CD8-positive, alpha-beta memory T cell (primary cell): Measurements from ENCODE around the gene GALNT10. TPM values are rescaled to one million over a fixed set of nuclear protein-coding genes. Genes with fewer than 3 reads are reported as not detected.

Experiments
- CTCF ChIA-PET: fragments of 350-600 bp; sonication (Branson Sonifier 250); formaldehyde crosslinking; loops from one replicate; lab custom pipeline; 2021; ENCODE audit warnings: antibody characterized with exemption; lab: Charles Lee
- POLR2A ChIA-PET: fragments of 350-600 bp; sonication (Branson Sonifier 250); formaldehyde crosslinking; loops from one replicate; lab custom pipeline; 2021; ENCODE audit warnings: antibody characterized with exemption; lab: Charles Lee
- DNase-seq, 5 donors: peaks; one replicate each; pipeline versions ENCODE4 v3.0.0 to v3.0.0-alpha.2; 2020 to 2022; ENCODE audit warnings: mixed read lengths in 1 of 5
- H3K27ac ChIP-seq: one replicate; pipeline ENCODE4 v1.7.0; 2013; ENCODE audit warnings: low read depth, mild to moderate bottlenecking, low read length, moderate library complexity
- H3K27me3 ChIP-seq: 2 replicates; pipeline ENCODE4 v1.7.0; 2013; ENCODE audit warnings: low read length, mild to moderate bottlenecking; ENCODE audit not compliant: insufficient read depth, poor library complexity, severe bottlenecking
- H3K36me3 ChIP-seq: 2 replicates; pipeline ENCODE4 v1.7.0; 2013; ENCODE audit warnings: mild to moderate bottlenecking, low read length, moderate library complexity; ENCODE audit not compliant: insufficient read depth
- H3K4me1 ChIP-seq: 2 replicates; pipeline ENCODE4 v1.7.0; 2013; ENCODE audit warnings: mild to moderate bottlenecking, low read length, moderate library complexity; ENCODE audit not compliant: insufficient read depth
- H3K4me3 ChIP-seq: 2 replicates; pipeline ENCODE4 v1.7.0; 2013; ENCODE audit warnings: mild to moderate bottlenecking, low read length
- H3K9me3 ChIP-seq: 2 replicates; pipeline ENCODE4 v1.7.0; 2013; ENCODE audit warnings: mild to moderate bottlenecking, low read length
- H3K27ac Mint-ChIP-seq, 8 donors: one replicate each; pipeline ENCODE4 v1.8.0; 2020 to 2021; ENCODE audit warnings: mixed read lengths in 8 of 8, mild to moderate bottlenecking in 6 of 8, inconsistent platforms in 3 of 8, moderate library complexity in 3 of 8
- H3K27me3 Mint-ChIP-seq, 2 donors: one replicate each; pipeline ENCODE4 v1.8.0; 2020 to 2021; ENCODE audit warnings: mixed read lengths in 2 of 2, mild to moderate bottlenecking in 1 of 2, moderate library complexity in 1 of 2
- H3K36me3 Mint-ChIP-seq, 3 donors: one replicate each; pipeline ENCODE4 v1.8.0; 2020 to 2021; ENCODE audit warnings: mixed read lengths in 3 of 3, inconsistent platforms in 1 of 3, mild to moderate bottlenecking in 1 of 3
- H3K4me1 Mint-ChIP-seq, 3 donors: one replicate each; pipeline ENCODE4 v1.8.0; 2020 to 2021; ENCODE audit warnings: mixed read lengths in 3 of 3, inconsistent platforms in 1 of 3, mild to moderate bottlenecking in 1 of 3
- H3K4me3 Mint-ChIP-seq, 7 donors: one replicate each; pipeline ENCODE4 v1.8.0; 2020 to 2021; ENCODE audit warnings: mixed read lengths in 7 of 7, mild to moderate bottlenecking in 6 of 7, moderate library complexity in 4 of 7, inconsistent platforms in 2 of 7
- H3K9me3 Mint-ChIP-seq, 5 donors: one replicate each; pipeline ENCODE4 v1.8.0; 2020 to 2022; ENCODE audit warnings: mixed read lengths in 5 of 5, mild to moderate bottlenecking in 3 of 5, moderate library complexity in 2 of 5, inconsistent platforms in 1 of 5
- polyA plus RNA-seq: library from polyadenylated mRNA; unstranded; fragments of 300-500 nt; fragmentation: Illumina TruSeq; gene quantifications from one replicate; pipeline ENCODE4 v1.2.3, GENCODE V29; 2021
- total RNA-seq, 2 experiments: library from RNA; stranded (reverse); gene quantifications; one replicate each; pipeline ENCODE4 v1.2.3, GENCODE V29; 2021

The GALNT10 gene
- total and polyA plus RNA-seq, 3 experiments from 2014 or later = 27.6 to 32.1 (median 28.0) TPM

DNA sequence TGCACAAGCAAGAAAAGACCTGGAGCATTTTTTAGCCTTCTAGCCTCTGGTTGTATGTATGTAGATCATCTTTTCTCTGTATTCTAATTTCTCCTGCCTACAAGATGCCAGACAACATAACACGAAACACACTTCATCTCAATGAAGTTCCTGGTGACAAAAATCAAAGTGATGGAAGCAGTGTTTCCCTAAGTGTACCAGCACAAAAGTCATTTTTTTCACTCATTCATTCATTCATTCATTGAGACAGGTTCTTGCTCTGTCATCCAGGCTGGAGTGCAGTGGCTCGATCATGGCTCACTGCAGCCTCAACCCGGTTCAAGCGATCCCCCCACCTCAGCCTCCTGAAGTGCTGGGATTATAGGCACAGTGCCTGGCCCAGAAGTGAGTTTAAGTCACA, 183.7 kb downstream of the GALNT10 start:
- H3K4me1 Mint-ChIP-seq = peaks cover 0 to 4% (median 0%) of the 10 kb centered on the region in 3 donors
- peaks cover 3 to 75% (median 28%) of the 10 kb centered on the region in 3 donors for H3K36me3 Mint-ChIP-seq
- Histone ChIP-seq H3K4me1 (no peaks in the 10 kb centered on the region), H3K9me3 (no peaks in the 10 kb centered on the region), H3K36me3 (no peaks in the 10 kb centered on the region), H3K27me3 (no peaks in the 10 kb centered on the region), H3K4me3 (no peak overlapping the region), H3K27ac (no peak overlapping the region)
- ChIA-PET POLR2A (no interaction called here), CTCF (no interaction called here)
- H3K27ac Mint-ChIP-seq = no peak overlapping the region
- no peaks in the 10 kb centered on the region for H3K27me3 Mint-ChIP-seq
- DNase-seq = no peak
- H3K4me3 Mint-ChIP-seq = no peak overlapping the region
- H3K9me3 Mint-ChIP-seq = no peaks in the 10 kb centered on the region

DNA sequence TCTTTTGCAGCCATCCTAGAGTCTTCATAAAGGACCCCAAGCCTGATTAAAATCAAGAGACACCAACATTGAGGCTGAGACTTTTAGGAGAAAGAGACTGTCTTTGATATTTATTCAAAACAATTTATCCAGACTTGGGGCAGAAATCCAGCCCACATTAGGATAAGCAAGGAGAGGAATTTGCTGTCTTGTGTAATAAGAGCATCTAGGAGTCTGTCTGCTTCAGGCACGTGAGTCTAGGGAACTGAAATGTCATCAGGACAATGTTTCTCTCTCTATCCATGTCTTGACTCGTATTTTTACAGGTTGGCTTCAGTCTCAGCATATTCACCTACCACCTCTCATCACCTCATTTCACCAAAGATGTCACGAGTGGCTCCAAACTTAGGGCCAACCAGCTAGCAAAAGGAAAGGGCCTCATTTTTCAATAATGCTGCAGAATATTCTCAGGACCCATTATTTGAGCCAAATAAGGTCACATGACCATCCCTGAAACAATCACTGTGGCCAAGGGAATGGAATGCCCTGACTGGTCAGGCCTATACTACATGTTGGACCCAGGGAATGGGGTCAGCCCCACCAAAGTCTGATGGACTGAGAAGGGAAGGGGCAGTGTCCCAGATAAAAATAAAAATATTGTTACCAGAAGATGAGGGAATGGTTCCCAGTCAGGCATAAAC, 184.9 kb downstream of the GALNT10 start:
- no peaks in the 10 kb centered on the region for H3K4me1 Mint-ChIP-seq
- H3K27me3 Mint-ChIP-seq = no peaks in the 10 kb centered on the region
- H3K36me3 ChIP-seq = no peaks in the 10 kb centered on the region
- ChIA-PET POLR2A (no interaction called here), CTCF (no interaction called here)
- H3K4me3 ChIP-seq = no peak overlapping the region
- H3K4me3 Mint-ChIP-seq = no peak overlapping the region
- DNase-seq = no peak
- peak overlapping the region in 3 of 8 donors; percentile 28 to 66 (median 38) for H3K27ac Mint-ChIP-seq
- no peaks in the 10 kb centered on the region for H3K4me1 ChIP-seq
- H3K9me3 Mint-ChIP-seq = no peaks in the 10 kb centered on the region
- H3K27me3 ChIP-seq = no peaks in the 10 kb centered on the region
- no peaks in the 10 kb centered on the region for H3K9me3 ChIP-seq
- H3K27ac ChIP-seq = no peak overlapping the region
- H3K36me3 Mint-ChIP-seq = peaks cover 4 to 75% (median 25%) of the 10 kb centered on the region in 3 donors

DNA sequence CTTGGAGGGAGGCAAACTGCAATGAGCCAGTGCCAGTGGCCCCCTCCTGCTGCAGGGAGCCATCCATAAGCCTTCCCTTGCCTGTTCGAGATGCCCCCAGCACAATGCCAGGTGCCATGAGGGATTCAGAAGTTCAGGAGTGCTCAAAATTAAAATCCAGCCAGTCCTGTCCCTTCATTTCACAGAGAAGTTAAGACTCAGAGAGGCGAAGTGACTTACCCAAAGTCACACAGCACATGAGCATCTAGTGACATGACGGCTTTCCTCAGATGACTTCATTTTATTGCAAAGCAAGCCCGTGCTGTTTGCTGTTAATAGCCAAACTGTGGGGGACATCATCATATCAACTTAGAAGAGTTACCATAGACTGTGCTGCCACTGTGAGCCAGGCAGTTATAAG, 185.9 kb downstream of the GALNT10 start:
- DNase-seq = no peak
- Mint-ChIP-seq H3K27ac (peak overlapping the region in 1 of 8 donors; percentile 19), H3K4me3 (no peak overlapping the region), H3K4me1 (no peaks in the 10 kb centered on the region), H3K9me3 (no peaks in the 10 kb centered on the region), H3K27me3 (no peaks in the 10 kb centered on the region), H3K36me3 (peaks cover 10 to 79% (median 27%) of the 10 kb centered on the region in 3 donors)
- ChIA-PET CTCF (no interaction called here), POLR2A (no interaction called here)
- Histone ChIP-seq H3K4me3 (no peak overlapping the region), H3K4me1 (no peaks in the 10 kb centered on the region), H3K36me3 (no peaks in the 10 kb centered on the region), H3K27me3 (no peaks in the 10 kb centered on the region), H3K27ac (no peak overlapping the region), H3K9me3 (no peaks in the 10 kb centered on the region)

- Histone ChIP-seq H3K27ac (no peak overlapping the region), H3K4me3 (no peak overlapping the region), H3K9me3 (no peaks in the 10 kb centered on the region), H3K36me3 (no peaks in the 10 kb centered on the region), H3K27me3 (no peaks in the 10 kb centered on the region), H3K4me1 (no peaks in the 10 kb centered on the region)
- H3K4me3 Mint-ChIP-seq = no peak overlapping the region
- no peaks in the 10 kb centered on the region for H3K9me3 Mint-ChIP-seq
- POLR2A ChIA-PET = interaction anchor here (0.7 kb wide), 1 partner anchor 120 kb away, joined by 5 read pairs; no protein-coding TSS in a partner anchor
- no peak for DNase-seq
- peaks cover 0 to 5% (median 2%) of the 10 kb centered on the region in 3 donors for H3K4me1 Mint-ChIP-seq
- peak overlapping the region in 1 of 8 donors; percentile 38 for H3K27ac Mint-ChIP-seq
- H3K27me3 Mint-ChIP-seq = no peaks in the 10 kb centered on the region
- peaks cover 16 to 86% (median 34%) of the 10 kb centered on the region in 3 donors for H3K36me3 Mint-ChIP-seq
- CTCF ChIA-PET = no interaction called here
Observed at GRCh38 chr5:154377754-154378533, 187.4 kb downstream of the GALNT10 start.

DNA sequence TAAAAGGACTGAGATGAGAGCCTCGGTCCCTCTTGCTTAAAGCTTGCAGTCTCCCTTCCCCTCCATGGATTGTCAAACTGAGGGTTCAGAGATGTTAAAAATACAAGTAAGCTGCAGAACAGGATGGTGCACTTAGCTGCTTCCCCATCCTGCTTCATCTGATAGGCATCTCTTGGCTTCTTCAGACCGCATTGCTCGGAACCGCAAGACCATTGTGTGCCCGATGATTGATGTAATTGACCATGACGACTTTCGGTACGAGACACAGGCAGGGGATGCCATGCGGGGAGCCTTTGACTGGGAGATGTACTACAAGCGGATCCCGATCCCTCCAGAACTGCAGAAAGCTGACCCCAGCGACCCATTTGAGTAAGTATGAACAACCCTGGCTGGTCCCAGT, 189.7 kb downstream of the GALNT10 start:
- POLR2A ChIA-PET = no interaction called here
- no peaks in the 10 kb centered on the region for H3K36me3 ChIP-seq
- H3K27me3 ChIP-seq = no peaks in the 10 kb centered on the region
- H3K4me3 Mint-ChIP-seq = no peak overlapping the region
- CTCF ChIA-PET = no interaction called here
- no peaks in the 10 kb centered on the region for H3K9me3 Mint-ChIP-seq
- no peak for DNase-seq
- H3K27ac Mint-ChIP-seq = peak overlapping the region in 1 of 8 donors; percentile 55
- H3K27ac ChIP-seq = no peak overlapping the region
- peaks cover 23 to 26% (median 25%) of the 10 kb centered on the region in 3 donors for H3K4me1 Mint-ChIP-seq
- no peaks in the 10 kb centered on the region for H3K27me3 Mint-ChIP-seq
- peaks cover 18% of the 10 kb centered on the region for H3K4me1 ChIP-seq
- H3K9me3 ChIP-seq = no peaks in the 10 kb centered on the region
- H3K4me3 ChIP-seq = no peak overlapping the region
- peaks cover 16 to 74% (median 34%) of the 10 kb centered on the region in 3 donors for H3K36me3 Mint-ChIP-seq

GRCh38 chr5:154384480-154385235, 194.1 kb downstream of the GALNT10 start:
- Mint-ChIP-seq H3K36me3 (peaks cover 13 to 53% (median 15%) of the 10 kb centered on the region in 3 donors), H3K4me3 (peak overlapping the region; percentile 12 to 83 (median 78)), H3K4me1 (peaks cover 31 to 34% (median 31%) of the 10 kb centered on the region in 3 donors), H3K27me3 (no peaks in the 10 kb centered on the region), H3K9me3 (no peaks in the 10 kb centered on the region), H3K27ac (peak overlapping the region; percentile 90 to 99 (median 97))
- H3K27ac ChIP-seq = peak overlapping the region; percentile 13
- H3K27me3 ChIP-seq = no peaks in the 10 kb centered on the region
- ChIA-PET POLR2A (no interaction called here), CTCF (interaction anchor here (3.0 kb wide), 2 partner anchors 21 to 312 kb away, joined by 10 to 14 read pairs; no protein-coding TSS in a partner anchor)
- H3K4me1 ChIP-seq = peaks cover 18% of the 10 kb centered on the region
- H3K4me3 ChIP-seq = no peak overlapping the region
- H3K36me3 ChIP-seq = no peaks in the 10 kb centered on the region
- no peaks in the 10 kb centered on the region for H3K9me3 ChIP-seq
- DNase-seq = peak in 4 of 5 donors; percentile 24 to 66 (median 42)

- peaks cover 31 to 34% (median 31%) of the 10 kb centered on the region in 3 donors for H3K4me1 Mint-ChIP-seq
- H3K4me1 ChIP-seq = peaks cover 18% of the 10 kb centered on the region
- H3K36me3 Mint-ChIP-seq = peaks cover 13 to 52% (median 16%) of the 10 kb centered on the region in 3 donors
- H3K27me3 Mint-ChIP-seq = no peaks in the 10 kb centered on the region
- ChIA-PET POLR2A (no interaction called here), CTCF (interaction anchor here (3.0 kb wide), 2 partner anchors 20 to 313 kb away, joined by 10 to 14 read pairs; no protein-coding TSS in a partner anchor)
- no peak overlapping the region for H3K4me3 ChIP-seq
- H3K36me3 ChIP-seq = no peaks in the 10 kb centered on the region
- peak overlapping the region; percentile 12 to 83 (median 78) for H3K4me3 Mint-ChIP-seq
- H3K27ac ChIP-seq = peak overlapping the region; percentile 13
- no peaks in the 10 kb centered on the region for H3K9me3 Mint-ChIP-seq
- no peaks in the 10 kb centered on the region for H3K27me3 ChIP-seq
- DNase-seq = peak in 4 of 5 donors; percentile 31 to 64 (median 40)
- peak overlapping the region; percentile 90 to 99 (median 97) for H3K27ac Mint-ChIP-seq
- no peaks in the 10 kb centered on the region for H3K9me3 ChIP-seq
Observed at GRCh38 chr5:154385236-154385512, 194.6 kb downstream of the GALNT10 start.
